Kidney glomerular epithelial cell (primary cell): Measurements from ENCODE around the gene SCN1A.
"Not testable (repeated sequence)": the region's sequence is repeated elsewhere in the genome, so short reads cannot be mapped to it uniquely, and the experiment has no call there.

Experiments used
- DNase-seq: peaks from one replicate; lab custom pipeline; 2025; lab: John Stamatoyannopoulos, UW

Gene SCN1A

DNA sequence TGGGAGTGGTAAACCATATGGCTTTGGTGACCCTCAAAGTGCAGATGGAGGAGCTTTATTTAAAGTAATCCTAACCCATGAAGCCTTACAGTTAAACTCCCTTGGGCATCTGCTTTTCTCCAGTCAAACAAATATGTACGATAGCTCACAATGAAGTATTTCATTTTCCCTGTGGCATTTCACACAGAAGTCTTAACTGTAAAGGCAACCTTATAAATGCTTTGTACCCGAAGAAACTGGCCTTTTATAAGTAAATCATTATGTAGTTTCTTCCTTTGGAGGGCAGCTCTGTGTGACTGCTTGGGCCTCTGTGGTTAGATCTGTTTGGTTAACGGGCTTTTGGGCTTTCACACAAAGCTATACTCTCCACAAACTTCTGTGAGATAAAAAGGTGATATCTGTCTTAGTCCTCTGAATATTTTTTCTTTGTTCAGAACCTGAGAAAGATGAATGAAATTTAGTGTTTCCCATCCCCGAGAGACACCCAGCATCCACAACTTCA lies 46.6 kb downstream of the SCN1A start:
- DNase-seq: no peak

DNA sequence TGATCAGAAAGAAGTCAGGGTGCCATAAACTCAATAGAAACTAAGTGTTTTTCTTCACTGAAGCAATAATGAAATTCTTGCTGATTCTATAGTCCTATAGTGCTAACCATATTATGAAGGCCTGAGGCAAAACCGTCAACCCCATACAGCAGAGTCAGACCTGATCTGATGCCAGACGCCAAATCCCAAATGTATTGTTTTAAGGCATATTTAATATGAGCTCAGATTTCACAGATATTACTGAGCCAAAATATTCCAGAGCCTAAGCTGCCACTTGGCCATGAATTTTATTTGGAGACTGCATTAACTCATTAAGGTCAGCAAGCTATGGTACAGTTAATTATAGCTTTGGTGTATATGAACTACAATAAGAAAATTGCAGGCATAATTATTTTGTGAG lies 53.4 kb downstream of the SCN1A start:
- no peak for DNase-seq

DNA sequence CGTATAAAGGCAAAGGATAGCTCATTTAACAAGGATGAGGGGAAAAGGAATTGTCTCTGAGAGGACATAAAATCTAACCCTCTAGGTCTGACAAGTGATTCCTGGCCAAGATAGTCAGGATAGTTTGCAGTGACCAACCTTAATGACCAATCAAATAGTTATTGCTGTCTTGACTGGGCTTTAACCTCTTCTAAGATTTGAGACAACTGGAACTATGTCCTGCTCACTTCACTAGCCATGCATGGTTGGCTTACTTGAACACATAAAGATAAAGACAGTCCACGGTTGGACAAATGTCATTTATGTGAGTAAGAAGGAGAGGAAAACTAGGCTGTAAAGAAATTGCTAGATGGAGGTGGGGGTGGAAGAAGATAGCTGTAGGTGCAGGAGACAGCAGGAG lies 53.8 kb downstream of the SCN1A start:
- no peak for DNase-seq

DNA sequence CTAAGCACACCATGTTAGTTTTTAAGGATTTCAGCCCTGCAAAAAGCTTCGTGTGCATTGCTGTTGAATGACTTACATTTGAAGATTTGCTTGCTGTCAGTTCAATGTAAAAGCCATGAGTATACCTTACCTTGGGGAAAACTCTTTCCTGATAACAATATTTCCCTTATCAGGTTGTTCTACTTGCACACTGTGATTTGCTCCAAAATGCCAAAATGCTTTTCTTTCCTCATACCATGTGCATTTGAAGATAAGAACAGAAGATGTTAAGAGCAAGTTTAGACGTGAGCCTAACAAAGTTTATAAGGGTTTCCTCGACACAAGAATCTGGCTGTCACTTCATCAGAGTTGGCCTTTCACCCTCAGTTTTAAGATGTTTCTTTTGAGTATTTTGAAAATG lies 57.6 kb downstream of the SCN1A start:
- no peak for DNase-seq

DNA sequence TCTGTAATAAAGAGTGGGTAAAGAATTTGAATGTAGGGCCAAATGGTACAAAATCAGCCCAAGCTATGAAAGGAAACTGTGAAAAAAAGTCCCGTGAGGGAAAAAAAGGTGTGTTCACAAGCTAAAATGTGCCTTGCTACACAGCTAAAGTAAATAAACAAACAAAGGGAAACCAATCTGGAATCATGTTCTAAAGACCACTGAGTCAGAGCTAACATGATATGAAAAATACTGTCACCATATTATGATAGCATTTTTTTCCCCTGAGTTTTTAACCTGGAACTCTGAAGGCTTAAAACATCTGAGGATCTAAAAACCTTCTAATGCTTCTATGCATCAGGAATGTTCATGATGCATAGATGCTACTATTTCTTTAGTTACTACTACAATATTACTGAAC lies 58.8 kb downstream of the SCN1A start:
- no peak for DNase-seq

DNA sequence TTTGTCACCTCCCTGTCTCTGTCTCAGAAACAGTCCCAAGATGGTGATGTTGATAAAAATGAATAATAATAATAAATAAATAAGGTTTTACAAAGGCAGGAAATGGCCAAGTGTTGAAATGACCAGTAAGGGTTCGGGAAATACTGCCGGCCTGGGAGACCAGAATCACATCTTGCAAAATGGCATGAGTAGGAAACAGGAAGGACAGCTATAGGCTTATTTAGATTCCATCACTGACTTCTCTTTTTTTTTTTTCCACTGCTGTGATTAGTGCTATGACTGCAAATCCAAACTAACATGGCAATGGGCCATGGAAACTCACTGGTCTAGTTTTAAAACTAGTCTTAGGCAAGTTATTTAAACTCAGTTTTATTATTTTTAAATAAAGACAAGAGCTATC lies 60.6 kb downstream of the SCN1A start:
- no peak for DNase-seq

DNA sequence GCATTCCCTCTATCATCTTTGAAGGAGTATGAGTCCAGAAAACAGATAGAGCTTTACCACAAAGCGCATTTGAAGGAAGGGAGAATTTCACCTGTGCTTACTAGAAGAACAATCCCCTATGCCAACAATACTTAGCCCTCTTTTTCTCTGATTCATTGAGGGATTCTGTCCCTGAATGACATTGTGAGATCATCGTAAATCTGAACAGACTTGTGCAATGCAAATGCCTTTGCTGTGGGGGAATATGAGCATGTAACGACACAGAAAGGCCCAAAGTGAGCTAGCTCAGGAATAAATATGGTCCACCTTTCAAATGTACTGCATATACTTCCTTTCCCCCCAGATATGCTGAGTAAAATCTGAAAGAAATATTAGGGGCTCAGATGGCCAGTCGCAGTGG lies 67.6 kb downstream of the SCN1A start:
- no peak for DNase-seq

DNA sequence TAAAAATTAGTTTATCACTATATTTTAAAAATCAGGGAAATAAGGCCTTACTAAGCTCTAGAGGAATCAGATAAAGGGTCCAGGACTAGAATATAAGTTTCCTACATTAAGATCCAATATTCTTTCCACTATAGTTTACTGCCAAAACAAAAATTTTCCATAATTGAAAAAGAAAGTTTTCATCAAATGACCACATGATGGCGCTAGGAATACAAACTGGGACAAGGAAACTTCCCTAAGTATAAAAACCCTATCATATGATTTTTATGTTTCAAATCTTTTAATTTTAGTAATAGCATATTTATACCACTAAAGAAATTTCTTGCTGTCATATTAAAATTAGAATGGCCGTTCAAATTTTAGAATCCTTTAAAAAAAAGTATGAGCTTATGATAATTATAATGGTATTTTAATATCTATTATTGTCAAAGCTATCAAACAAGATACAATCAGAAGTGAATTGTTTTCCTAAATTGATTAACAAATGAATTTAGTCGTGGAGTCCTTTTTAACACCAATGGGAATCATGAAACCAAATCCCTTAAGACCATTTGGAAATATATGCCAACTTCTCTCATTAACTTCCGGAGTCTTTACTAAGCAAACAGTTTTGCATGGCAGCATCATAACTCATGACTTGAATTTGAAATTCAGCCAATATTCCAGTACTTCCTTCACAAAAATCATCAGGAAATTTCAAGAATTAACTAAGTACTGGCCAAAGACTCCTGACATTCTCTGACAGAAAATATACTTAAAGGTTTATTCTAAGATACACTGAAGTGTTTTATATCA lies 70.3 kb downstream of the SCN1A start:
- no peak for DNase-seq

DNA sequence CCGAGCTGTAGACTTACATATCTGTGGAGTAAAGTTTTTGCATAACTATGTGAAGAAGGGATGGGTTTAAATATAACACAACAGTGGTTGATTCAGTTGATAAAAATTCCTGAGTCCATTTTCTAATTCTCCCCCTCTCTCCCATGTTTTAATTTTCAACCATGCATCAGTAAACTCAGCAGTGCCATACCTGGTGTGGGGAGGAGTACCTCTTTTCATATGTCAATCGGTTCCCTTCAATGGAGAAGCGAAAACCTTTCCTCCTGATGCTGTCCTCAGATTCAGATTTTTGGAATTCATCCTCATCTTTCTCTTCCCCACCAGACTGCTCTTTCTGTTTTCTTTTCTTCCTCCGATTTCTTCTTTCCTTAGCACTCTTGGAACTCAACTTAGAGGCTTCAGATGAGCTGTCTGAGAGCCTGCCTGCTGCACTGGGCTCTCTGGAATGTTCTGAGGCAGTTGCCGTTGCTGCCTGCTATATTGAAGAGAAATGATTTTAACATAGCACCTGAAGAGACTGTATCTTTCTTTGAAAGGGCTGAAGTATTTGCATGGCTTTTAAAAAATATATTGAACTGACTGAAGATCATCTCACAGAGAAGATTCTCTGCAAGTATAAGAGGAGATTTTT lies 82.9 kb downstream of the SCN1A start:
- DNase-seq: no peak

DNA sequence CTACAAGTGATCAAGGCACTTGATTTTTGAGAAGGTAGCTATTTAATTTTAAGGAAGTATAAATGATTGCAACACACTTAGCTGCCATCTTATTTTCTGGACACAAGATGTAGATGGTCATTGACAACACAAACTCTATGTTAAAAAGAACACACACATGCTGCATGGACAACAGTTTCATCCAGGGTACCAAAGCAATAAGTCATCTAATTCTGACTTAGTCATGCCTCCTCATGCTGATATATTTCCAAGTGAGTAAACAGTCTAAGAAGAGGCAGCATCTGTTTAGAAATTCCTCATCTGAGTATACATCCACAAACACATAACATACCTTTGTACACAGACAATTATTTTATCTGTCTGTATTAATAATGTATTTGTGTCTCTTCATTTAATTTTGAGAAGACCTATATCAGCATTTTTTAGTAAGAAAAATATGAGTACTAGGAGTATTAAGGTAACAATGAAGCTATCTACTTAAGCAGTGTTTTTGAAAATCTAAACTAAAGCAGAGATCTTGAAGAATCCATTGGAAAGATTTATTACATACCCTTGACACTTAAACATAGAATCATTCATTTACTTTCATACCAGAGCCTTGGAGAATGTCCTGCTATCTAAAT lies 84.9 kb downstream of the SCN1A start:
- DNase-seq: no peak

DNA sequence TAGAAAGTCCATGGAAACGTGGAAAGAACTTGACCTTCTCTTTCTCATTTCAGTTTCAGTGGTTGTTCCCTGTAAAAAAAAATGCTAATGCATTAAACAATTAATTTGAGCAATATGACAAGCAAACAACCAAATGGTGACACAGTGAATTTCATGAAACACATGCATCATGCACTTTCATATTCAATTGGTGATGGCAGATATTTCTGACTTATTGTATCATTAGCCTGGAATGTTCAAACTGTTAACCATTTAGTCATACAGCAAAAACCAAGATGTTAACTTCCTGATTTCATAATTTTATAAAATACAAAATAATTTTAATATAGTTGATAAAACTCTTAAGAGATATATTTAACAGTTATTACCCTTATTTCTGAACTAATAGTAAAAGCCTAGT lies 85.5 kb downstream of the SCN1A start:
- no peak for DNase-seq

DNA sequence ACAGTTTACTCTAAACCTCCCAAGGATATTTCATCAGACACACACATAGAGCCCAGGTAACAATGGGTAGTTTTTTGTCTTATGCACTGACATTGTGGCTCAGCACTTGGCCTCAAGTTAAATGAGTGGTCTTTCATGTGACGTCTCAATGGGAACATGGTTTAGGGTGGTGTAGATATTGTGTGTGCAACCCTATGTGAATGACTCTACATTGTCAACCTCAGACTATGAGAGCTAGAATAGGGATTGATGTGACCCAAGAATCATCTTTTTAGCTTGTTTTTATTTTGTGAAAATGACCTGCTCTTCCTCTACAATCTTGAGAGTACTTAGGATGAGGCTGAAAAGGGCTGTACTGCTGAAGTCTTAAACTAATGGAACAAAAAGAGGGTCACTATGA lies 86.2 kb downstream of the SCN1A start:
- DNase-seq: no peak

DNA sequence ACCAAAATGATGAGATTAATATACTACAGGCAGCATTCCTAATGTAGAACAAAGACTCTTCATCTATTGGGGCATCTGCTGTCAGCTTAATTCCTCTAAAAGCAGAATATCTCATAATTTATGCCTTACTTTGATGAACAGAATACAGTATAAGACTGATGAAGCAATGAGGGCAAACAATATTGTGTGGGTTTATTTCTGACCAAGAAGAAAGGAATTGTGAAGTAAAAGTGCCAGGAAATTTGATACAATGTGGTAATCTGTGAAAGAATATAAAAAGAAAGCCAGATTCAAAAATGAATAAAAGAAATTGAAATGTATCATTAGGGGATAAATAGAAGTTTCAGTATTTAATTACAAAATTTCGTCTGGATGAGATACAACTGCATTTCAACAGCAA lies 95.5 kb downstream of the SCN1A start:
- no peak for DNase-seq

DNA sequence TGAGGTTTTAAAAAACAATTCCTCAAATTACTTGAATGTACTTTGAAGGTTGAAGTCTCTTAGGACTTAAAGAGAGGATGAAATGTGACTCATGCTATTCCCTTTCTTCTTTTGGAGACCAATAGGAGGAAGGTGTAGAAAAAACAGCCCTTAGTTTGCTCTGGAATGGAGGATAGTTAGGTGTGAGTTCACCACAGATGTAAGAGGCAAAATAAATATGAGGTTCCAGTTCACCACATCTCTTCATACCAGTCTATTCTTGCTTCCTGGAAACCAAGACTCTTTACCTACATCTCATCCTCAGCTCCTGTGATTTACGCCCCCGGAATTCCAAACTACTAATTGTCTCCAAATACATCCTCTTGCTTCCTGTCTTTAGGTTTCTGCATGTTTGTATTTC lies 96.8 kb downstream of the SCN1A start:
- peak; percentile 78 for DNase-seq

DNA sequence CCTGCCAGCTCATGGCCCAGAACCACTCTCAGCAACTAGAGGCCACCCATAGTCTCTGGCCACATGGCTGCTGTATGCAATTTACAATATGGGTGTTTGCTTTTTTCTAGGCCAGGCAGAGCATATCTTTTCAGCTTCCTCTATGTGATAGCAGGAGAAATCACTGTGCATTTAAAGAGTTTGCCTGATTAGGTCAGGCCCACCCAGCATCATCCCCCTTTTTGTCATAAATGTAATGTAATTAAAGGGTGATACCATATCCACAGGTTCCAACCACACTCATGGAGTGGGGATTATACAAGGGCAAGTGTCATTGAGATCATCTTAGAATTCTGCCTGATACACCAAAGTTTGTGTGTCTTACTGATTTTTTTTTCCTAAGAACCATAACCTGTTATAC lies 102.5 kb downstream of the SCN1A start:
- no peak for DNase-seq

DNA sequence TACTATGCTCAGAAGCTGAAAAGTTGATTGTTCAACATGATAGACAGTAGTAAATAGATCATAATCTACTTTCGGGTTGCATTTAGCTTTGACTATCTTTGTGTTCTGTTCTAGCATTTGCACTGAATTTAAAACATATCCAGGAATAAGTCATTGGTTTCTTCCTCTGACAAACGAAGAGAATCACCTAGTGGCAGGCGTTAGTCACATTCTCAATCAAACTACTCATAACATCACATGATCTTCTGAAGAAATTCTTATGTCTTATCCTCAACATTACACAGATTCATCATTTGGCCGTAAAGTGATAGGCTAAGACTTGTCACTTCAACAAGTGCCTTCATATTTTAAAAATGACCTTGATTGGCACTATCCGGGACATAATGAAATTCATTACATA lies 110.6 kb downstream of the SCN1A start:
- no peak for DNase-seq

DNA sequence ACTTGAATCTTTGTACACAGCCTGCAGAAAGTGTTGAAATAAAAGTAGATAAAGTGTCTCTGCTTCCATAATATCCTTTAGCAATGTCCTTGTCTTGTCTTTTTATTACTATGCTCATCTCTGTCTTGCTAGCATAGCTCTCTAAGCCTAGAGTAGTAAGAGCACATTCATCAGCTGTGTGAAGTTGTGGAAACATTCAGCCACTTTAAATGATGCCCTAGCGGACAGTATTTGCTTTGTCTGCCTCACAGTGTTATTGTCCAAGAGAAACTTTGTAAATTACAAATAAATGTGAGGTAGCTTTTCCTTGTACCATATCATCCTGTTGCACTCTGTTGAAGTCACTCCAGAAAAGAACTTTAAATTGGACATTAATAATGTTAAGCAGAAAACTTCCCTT lies 113.9 kb downstream of the SCN1A start:
- no peak for DNase-seq

DNA sequence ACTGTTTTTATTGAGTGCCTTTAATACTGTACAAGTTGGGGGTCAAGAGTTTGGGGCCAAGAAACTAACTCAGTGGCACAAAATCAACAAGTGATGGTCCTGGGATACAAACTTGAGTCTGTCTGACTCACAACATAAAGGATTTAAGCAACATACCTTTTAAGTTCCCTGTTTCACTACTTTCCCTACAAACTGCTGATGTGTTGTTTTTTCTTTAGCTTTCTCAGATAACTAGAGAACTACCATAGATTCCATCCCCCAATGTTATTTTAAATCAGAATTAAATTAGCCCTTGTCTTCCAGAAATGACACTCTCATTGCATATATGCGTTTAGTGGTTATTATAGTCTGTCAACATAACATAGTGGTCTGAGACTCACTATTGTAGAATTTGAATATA lies 116.2 kb downstream of the SCN1A start:
- DNase-seq: no peak

DNA sequence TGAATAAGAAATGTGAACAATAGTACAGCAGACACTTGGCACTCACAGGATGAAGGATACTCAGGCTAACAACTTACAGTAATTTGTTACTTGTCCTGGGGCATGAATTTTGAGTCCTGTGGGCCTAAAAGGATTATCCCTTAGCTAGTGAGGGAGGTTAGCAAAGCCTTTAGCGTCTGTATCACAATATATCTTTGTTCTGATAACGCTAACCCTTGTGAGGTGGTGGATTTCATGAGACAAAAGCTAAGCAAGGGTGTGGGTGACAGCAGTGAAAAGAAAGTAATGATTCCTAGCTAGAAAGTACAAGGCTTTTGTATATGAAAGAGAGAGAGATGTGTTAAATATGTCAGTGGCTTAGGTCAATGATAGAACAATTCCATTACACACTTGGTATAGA lies 127.4 kb downstream of the SCN1A start:
- no peak for DNase-seq

DNA sequence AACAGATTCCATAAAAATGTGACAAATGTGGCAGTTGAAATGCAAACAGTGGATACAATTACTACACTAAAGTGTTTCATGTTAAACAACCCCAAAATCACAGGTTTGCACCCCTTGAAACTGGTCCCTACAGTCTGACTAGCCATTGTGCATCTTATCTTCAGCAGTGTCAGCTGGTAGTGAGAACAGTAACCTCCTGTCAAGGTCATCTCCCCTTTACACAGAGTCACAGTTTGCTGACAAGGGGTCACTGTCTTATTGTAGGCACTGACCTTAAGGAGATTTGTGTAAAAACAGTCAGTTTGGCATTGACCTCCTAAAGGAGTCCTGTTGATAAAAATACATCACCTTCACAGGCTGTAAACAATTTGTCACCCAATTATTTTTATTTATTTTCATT lies 137.0 kb downstream of the SCN1A start:
- no peak for DNase-seq

DNA sequence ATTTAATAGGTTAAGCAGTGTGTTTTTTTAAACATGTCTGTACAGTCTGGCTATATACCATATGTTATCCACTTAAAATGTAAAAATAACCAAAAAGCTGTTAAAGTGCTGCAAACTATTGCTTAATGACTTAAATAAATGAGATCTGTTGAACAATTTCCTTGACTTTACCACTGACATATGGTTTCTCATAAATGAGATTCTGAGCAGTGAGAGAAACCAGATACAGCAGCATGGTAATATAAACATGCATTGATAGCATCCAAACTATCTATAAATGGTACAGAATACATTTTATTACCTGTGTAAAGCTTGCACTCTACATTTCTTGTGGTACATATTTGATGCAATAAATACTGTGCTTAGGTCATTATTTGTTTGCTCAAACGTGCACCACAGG lies 138.0 kb downstream of the SCN1A start:
- DNase-seq: no peak

DNA sequence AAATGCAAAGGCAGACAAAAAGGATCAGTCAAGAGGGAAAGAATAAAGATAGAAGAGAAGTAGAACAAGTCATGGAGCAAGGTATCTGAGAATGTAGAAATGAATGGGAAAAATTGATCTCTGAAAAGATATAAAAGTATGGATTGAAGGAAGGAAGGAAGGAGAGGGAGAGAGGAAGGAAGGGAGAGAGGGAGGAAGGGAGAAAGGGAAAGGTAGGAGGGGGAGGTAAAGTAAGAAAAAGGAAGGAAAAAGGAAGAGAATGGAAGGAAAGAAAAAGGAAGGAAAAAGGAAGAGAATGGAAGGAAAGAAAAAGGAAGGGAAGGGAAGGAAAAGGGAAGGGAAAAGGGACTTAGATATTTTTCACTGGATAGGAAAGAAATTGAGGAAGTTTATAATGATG lies 142.7 kb downstream of the SCN1A start:
- DNase-seq: no peak

DNA sequence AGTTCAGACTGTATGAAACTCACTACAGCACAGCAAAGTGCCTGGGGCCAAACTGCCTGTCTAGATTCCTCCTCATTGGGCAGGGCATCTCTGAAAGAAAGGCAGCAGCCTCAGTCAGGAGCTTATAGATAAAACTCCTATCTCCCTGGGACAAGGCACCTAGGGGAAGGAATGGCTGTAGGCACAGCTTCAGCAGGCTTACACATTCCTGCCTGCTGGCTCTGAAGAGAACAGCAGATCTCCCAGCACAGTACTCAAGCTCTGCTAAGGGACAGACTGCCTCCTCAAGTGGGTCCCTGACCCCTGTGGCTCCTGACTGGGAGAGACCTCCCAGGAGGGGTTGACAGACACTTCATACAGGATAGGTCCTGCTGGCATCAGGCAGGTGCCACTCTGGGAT lies 155.7 kb downstream of the SCN1A start:
- DNase-seq: not testable (repeated sequence)
